Islet precursor cell (in vitro differentiated cells): Measurements from ENCODE around the gene LMO7.
A peak's percentile ranks its signal among the peaks of the same experiment; 100 is the strongest.

ENCODE experiments used
- DNase-seq: peaks from one replicate; pipeline ENCODE4 v3.0.0-alpha.2; 2018

The LMO7 gene

GRCh38 chr13:75806117-75806516 lies 170.0 kb downstream of the LMO7 start:
- no peak for DNase-seq

- DNase-seq, result no peak
Measured at GRCh38 chr13:75811361-75811760, 175.2 kb downstream of the LMO7 start.

- DNase-seq, result no peak
Measured at GRCh38 chr13:75811841-75812240, 175.7 kb downstream of the LMO7 start.

GRCh38 chr13:75812751-75813181 lies 176.6 kb downstream of the LMO7 start:
- no peak for DNase-seq

DNA sequence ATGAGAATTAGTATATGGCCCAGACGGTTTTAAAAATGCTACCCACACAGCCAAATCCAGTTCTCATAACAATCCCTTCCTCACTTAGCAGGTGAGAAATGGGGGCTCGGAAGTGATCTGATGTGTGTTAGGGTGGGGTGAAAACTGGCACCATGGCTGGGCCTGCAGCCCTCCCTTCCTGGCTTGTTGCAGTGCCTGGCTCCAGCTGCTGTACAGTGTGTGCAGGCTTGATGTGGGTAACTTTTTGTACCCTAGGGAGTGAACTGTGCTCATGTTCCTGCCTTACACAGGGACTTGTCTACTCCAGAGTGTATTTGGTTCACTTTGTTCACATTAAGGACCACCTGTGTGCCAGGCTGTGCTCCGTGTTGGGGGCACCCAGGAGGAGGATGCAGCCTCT lies 177.2 kb downstream of the LMO7 start:
- DNase-seq, result no peak

- DNase-seq, result peak; percentile 79
Measured at GRCh38 chr13:75818179-75818967, 182.2 kb downstream of the LMO7 start.

DNA sequence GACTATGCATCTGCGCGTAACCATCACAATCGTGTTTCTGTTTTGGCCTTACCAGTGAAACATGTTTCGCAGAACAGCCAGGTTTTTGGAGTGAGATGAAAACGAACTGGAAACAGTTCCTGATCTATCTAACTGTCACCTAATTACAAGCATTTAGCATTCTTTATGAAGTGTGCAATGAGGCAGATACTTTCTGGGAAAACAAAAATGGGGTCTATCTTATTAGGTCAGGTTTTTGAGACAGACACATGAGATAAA lies 182.8 kb downstream of the LMO7 start:
- no peak for DNase-seq

- no peak for DNase-seq
Measured at GRCh38 chr13:75825161-75825560, 189.0 kb downstream of the LMO7 start.

DNA sequence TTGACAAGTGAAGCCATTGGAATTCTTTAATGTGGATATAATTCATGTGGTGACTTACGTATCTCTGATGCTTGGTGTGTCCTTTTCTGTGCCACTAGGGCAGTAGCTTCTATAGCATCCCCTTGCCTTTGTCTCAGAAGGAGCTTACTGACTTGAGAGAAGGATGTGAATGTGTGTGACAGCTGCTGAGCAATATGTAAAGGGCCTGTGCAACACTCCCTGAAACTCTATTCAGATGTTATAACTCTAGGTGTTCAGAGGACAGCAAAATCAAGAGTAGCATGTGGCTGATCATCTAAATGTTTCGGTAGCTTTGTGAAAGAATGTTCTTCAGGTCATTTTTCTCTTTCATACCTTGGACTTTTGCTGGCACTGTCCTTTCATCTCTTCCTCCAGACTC lies 189.5 kb downstream of the LMO7 start:
- no peak for DNase-seq

DNA sequence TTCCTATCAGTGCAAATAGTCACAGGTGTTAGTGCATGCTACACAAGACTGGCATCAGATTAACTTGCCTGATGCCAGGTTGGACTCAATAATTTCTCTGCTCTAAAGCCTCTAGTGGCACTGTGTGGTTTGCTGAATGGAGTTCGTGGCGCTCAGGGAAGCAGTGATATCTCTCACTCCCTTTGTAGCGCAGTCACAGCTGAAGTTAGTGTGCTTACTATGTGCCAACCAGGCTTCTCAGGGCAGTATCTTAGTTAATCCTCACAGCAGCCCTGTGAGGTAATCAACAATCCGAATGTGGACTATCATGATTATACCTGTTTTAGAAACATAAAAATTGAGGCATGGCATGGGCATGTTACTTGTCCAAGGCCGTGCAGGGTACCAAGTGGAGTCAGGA lies 190.3 kb downstream of the LMO7 start:
- DNase-seq, result no peak

- no peak for DNase-seq
Measured at GRCh38 chr13:75829830-75830229, 193.7 kb downstream of the LMO7 start.

DNA sequence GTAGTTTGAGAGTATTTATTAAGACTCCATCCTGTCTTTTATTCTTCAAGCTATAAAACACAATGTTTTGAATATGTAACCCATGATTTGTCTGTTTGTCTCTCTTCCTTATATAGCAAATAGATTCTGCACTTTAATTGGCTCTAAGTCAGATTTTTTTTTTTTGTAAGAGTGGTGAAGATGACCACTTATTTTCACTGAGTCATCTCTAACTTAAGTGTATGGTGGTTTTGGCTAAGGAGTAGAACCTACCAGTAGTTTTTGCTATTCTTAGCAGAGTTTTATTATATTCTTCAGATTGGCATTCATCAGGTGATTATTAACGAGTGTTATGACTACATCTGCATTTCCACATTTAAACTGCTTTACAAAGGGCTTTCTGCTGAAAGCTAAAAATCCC lies 194.7 kb downstream of the LMO7 start:
- no peak for DNase-seq

GRCh38 chr13:75831389-75831788 lies 195.3 kb downstream of the LMO7 start:
- no peak for DNase-seq

GRCh38 chr13:75832812-75833211 lies 196.7 kb downstream of the LMO7 start:
- no peak for DNase-seq

DNA sequence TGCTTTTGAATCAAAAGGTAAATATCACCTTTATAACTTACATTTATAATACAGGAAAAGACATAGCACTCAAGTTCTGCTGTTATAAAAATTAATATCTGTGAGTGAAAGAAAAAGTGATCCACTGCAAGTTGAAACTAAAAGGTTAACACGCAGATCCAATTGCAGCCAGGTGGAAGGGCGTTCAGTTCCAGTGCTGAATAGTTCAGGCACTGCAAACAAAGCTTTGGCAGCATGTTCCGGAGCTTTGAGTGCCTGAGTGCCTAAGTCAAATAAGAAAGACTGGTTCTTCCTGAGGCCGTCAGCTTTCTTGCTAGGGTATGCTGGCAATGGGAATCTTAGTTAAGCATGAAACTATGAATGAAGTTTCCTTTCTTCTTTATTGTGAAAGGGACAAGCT lies 200.3 kb downstream of the LMO7 start:
- no peak for DNase-seq

DNA sequence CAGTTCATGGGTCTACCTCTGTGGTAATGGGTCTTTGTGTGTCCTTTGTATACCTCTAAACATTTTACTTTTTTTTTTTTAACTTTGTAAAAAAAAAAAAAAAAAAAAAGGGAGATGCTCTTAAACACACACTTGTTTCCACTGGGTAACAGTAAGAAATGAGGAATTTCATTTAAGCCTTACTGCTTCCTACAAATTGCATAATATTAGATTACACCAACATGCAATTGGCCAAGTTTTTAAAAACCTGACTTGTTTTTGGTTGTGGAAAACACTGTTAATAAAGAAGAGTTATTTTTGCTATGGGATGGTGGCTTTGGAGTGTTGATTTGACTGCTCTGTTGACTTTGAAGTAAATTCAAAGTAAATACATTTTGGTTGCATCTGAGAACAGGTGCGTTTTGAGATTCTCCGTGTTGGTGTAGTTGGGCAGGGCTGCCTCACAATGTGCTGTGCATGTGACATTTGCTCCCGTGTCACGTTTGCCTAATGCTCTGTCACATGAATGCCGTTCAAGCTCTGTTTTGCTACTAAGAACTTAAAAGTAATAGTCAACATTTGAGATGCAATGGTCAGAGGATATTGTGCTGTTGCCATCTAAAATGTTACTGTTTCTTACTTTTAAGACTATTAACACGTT lies 202.4 kb downstream of the LMO7 start:
- DNase-seq, result no peak

GRCh38 chr13:75839406-75839805 lies 203.3 kb downstream of the LMO7 start:
- DNase-seq, result no peak

DNA sequence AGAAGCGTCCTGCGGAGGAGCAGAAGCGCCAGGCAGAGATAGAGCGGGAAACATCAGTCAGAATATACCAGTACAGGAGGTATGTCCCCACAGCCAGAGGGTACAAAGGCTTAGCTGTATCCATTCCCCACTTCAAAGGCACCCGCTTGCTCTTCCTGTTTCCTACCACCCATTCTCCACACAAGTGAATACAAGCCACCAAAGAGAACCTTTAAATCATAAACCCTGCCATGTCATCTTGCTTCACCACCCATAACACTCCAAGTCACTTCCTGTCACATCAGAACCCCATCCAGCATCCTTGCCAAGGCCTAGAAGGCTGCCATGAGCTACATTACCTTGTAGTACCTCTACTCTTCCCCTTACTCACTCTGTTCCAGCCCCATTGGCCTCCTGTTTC lies 205.8 kb downstream of the LMO7 start:
- DNase-seq, result no peak

DNA sequence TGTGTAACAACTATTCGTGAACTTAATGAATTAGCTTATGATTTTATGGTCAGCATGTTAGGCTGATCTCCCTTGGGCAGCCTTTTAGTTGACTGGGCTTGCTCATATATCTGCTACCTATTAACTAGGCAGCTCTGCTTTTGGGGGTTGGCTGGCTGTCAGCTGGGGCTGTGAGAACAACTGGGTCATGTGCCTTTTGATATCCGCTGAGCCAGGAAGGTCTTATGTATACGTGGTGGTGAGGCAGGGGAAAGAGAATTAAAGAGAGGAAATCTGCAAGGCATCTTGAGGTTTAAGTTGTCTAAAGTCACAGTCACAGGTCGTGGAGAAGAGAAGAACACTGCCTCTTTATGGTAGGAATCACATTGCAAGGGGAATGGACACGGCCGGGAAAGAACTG lies 206.9 kb downstream of the LMO7 start:
- DNase-seq, result no peak

GRCh38 chr13:75843991-75844390 lies 207.9 kb downstream of the LMO7 start:
- DNase-seq, result no peak

DNA sequence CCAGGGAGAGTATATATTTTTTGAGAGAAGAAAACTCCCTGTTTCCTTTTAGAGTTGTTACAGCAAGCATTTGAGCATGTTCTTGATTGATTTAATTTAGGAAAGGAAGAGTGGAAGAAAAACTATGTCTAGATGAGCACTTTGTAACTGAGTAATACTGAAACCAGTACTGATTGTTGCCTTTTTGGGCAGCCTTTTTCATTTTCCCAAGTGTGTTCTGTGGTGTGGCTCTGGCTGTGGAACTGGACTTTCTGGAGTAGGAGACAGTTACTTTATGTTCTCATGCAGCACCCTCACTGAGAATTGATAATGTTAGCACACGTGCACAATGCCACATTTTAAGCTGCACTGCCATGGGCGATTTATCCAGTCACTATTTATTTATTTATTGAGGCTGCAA lies 211.5 kb downstream of the LMO7 start:
- no peak for DNase-seq

DNA sequence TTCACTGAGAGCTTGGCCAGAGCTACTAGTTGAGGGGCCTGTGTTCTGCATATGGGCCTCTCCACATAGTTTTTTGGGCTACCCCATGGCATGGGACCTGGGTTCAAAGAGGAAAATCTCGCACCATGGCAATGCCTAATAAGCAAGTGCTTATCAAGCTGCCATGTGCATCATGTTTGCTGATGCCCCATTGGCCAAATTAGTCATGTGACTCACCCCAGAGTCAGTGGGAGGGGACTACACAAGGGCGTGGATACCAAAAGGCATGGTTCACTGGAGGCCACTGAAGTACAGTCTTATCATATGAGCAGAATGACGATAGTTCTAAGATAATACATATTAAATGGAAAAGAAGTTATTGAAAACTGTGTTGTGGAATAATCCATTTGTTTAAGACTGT lies 214.8 kb downstream of the LMO7 start:
- DNase-seq, result no peak

DNA sequence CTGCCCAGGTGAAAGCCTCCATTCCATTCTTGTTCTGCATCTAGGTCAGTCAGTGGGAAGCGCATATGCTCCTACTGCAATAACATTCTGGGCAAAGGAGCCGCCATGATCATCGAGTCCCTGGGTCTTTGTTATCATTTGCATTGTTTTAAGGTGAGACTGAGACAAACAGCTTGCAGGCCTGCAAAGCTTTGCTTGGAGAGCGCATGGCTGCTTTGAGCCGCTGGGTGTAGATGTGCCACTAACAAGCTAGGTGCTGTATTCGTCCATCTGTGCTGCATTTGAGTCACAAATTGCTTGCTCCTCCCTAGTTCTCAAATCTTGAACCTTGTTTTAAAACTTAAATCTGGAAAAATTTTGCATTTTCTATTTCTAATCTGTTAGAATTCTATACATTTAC lies 219.1 kb downstream of the LMO7 start:
- DNase-seq, result no peak

DNA sequence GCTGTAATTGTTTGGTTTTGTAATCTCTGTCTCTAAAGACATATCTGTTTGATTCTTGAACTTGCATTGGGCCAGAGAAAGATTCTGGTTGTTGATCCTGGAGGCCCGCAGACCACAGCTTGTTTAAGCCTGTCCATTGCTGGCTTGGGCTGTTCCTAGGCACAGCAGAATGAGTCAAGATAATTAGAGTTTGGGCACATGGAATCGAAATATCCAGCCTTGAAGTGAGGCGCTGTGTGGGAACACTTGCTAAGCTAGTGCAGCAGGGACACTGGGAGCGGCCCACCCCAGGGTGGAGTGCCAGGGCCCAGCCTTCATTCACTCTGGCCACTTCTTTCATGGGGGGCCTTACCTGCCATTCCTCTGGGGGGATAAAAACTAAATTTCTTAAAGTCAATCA lies 219.7 kb downstream of the LMO7 start:
- DNase-seq, result no peak

- no peak for DNase-seq
Measured at GRCh38 chr13:75857291-75857690, 221.2 kb downstream of the LMO7 start.
